Stimulated activated CD8-positive, alpha-beta memory T cell treated with anti-CD3 and anti-CD28 coated beads, Interleukin-2, amount 100 ng/mL, for 1 hour (primary cell): Measurements from ENCODE around the gene MPI.
A peak's percentile ranks its signal among the peaks of the same experiment; 100 is the strongest.

ENCODE experiments used
- DNase-seq, 2 donors: peaks; one replicate each; pipeline ENCODE4 v3.0.0-alpha.2; 2020; ENCODE audit warnings: low read depth in 2 of 2

Gene MPI

GRCh38 chr15:74889883-74890664 lies at the start of gene MPI:
TSS of gene MPI (plus strand) at chr15:74890042. CDS start at chr15:74890074, 32 bp downstream.
- peak; percentile 59 to 70 for DNase-seq

- no peak for DNase-seq
Measured at GRCh38 chr15:74840851-74841775, 48.7 kb upstream of the MPI start.

DNA sequence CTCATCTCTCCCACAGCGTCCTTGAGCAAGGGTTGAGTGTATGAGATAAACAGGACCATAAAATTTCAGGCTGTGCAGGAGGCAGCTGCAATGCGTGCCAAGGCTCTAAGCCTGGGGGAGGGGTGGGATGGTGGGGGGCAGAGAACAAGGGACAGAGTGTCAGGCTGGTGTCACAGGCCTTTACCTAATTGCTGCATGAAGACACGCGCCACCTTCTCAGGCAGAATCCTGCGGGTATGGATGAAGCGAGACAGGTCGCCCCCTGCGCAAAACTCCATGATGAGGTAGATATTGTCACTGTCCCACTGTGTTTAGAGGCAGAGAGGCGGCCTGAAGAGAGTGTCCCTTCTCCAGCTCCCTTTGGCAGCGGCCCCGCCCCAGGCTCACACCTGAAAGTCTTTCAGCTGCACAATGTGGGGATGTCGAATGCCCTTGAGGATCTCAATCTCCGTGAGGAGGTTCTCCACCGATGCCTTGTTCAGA lies 47.9 kb upstream of the MPI start:
- DNase-seq = no peak

DNA sequence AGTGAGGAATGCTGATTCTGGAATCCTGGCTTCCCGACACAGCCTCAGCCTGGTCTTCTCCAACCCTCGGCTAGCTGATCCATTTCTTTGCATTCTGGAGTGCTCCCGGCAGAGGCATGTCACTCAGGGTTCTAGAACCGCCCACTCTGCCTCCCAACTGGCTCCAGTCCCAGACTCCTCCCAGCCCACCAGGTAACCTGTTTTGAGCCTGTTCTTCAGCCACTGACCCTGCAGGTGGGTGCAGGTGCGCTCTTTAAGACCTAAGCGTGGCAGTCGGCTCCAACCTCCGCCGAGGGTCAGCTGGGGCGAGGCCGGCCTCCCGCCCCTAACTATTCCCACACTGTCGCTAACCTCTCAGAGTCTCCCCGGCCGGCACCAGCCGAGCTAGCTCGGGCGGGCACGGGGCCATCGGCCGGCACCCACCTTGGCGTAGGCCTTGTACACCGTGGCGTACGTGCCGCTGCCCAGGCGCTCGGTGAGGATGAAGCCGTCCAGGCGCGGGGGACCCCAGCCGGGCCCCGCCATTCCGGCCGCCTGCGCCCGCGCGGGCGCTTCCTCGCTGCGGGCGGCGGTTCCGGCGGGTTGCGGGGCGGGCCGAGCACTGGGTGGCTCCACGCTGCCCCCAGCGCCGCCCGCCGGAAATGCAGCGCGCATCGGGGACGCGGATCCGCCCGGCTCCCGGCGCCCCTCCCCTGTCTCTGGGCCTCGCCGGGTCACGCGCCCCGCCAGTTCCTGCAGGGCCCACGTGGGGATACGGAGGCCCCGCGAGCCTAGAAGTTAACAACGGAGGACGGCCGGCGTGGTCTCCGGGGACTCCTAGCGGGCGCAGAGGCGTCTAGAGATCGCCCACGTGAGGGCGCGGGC lies 47.0 kb upstream of the MPI start, which contains the start of gene ULK3:
ULK3 (minus strand) TSS at position 576 of the 864 bp plus-strand sequence; CDS start at position 525, 51 bp downstream.
- DNase-seq = peak; percentile 81 to 85

GRCh38 chr15:74843445-74843828 lies 46.4 kb upstream of the MPI start:
- no peak for DNase-seq

DNA sequence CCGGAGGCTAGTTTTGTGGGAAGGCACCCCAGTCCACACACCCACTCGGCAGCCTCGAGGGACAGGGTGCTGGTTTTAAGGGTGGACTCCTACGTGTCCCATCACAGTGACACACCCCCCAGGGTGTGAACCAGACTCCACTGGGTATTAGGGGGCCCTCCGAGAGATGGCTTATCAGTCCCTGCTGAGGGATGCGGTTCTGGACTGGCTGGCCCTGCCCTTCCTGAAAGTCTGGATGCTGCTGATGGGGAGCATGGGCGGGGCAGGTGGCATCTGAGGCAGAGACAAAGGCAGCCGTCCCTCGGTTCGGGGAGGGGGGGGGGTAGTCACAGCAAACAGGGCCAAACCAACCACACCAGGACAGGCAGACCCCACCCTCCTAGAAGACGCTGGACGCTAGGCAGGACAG lies 45.9 kb upstream of the MPI start:
- DNase-seq = no peak

DNA sequence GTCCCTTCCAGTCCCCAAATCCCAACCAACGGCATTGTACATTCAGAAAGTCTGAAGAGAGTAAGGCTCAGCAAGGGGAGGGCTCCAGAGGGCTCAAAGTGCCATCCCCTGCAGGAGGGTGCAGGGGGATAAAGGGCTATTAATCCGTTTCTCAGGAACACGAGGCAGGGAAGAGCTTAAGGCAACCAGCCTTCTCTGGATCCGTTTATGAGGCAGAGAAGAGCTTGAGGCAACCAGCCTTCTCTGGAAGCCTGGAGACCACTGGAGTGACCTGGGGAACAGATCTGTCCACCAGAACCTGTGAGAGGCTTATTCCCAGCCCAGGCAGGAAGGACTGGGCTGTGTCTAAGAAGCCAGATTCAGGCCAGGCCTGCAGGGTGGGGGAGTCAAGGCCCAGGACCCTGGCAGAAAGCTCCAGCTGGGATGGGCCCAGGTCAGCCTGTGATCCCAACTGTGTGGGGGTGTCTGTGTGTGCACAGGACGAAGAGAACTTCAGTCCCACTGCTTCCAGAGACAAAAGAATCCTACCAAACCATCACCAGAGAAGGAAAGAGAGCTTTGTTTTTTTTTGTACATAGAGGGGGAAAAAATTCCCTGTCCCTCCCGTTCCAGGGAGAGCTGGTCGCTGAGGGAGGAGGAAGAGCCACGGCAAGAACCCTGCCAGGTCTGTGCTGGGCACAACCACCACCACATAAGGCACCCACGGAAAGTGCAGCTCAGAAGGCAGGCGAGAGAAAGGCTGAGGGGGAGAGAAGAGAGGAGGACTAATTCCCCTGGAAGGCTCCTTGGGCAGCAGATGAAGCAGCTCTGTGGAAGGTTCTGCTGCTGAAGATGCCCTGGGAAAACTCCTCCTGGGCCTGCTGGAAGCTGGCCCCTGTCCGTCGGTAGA lies 45.3 kb upstream of the MPI start:
- DNase-seq = no peak

GRCh38 chr15:74845208-74845568 lies 44.7 kb upstream of the MPI start:
- no peak for DNase-seq

GRCh38 chr15:74845581-74845980 lies 44.3 kb upstream of the MPI start:
- DNase-seq = no peak

DNA sequence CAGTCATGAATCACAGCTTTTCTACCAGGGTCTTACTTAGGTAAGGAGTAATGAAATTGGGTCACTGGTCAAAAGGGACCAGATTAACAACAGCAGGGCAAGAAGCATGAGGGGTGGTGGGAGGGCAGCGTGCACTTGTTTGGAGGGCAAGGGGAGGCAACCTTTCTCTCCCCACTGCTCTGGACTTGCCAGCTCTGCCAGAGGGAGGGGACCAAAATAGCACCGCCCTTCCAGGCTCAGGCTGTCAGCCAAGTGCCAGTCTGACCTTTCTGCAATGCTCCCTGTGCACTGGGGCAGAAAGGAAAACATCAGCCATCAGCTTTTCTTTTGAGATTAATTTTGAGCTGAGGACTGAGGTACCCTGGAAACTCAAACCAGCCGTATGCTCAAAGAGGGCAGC lies 42.4 kb upstream of the MPI start:
- DNase-seq = no peak

GRCh38 chr15:74850393-74850792 lies 39.4 kb upstream of the MPI start:
- no peak for DNase-seq

- DNase-seq = no peak
Measured at GRCh38 chr15:74851960-74852359, 37.9 kb upstream of the MPI start.

GRCh38 chr15:74854453-74855022 lies 35.3 kb upstream of the MPI start:
- no peak for DNase-seq

GRCh38 chr15:74855857-74856256 lies 34.0 kb upstream of the MPI start:
- no peak for DNase-seq

GRCh38 chr15:74856537-74856936 lies 33.3 kb upstream of the MPI start:
- DNase-seq = no peak

DNA sequence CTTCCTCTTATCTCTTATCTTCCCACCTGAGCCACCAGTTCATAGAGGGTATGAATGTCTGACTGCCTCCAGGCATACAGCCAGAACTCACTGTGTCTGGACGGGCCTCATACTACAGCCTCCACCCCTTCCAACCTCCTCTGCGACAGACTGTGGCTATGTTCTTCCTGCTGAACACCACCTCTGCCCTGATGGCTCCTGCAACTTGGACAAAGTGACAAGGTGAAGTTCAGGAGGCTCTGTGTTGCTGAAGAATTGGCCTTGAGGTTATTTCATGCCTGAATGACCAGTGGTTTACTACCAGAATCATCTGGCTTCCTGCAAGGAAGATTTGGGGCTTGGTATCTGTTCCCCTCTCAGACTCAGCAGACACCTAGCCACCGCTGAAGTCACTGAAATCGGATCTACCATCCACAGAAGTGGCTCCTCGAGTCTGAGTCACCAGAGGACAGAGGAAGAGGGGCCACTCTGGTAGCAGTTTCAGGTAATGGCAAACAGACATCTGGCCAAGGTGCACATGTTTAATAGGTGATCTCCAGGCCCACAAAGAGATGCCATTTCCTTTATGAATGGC lies 32.7 kb upstream of the MPI start:
- no peak for DNase-seq

DNA sequence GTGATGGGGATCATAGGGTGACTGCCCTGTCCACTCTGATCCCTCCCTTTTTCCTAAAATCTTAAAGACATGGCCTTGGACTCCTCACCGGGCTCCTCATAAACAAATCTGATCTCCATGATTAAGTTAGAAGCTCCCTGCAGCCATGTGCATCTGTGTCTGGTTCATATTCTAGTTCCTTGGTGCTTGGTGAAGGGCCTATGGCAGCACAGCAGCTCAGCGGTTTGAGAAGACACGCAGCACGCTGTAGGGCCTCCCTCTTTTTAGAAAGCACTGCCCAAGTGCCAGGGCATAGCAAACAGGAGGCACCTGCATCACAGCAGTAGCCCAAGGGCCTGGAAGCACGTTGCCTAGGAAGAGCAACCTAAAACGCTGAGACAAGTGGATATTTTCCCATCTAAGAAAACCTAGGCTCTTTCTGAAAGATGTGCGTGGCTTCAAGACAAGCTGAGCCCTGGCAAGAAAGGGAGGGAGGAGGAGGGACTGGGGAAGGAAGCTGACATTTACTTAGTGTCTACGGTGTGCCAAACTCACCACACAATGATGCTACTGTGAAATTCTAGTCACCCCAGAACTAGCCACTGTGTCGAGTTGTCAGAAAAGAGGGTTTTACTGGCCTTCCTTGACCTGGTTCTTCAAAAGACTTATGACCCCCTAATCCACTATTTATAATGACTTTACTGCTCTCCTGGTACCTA lies 32.0 kb upstream of the MPI start:
- DNase-seq = no peak

- no peak for DNase-seq
Measured at GRCh38 chr15:74858369-74858740, 31.5 kb upstream of the MPI start.
